H1 (cell line): Measurements from ENCODE around the gene GJE1. TPM values are rescaled to one million over a fixed set of nuclear protein-coding genes. Genes with fewer than 3 reads are reported as not detected.

ENCODE experiments used
- CTCF ChIA-PET: fragments of 300-600 bp; sonication (Branson Sonifier 250); formaldehyde crosslinking; loops from one replicate; lab custom pipeline; 2021; ENCODE audit not compliant: partially characterized antibody; lab: Charles Lee
- POLR2A ChIA-PET: fragments of 300-600 bp; sonication (Branson Sonifier 250); formaldehyde crosslinking; loops from one replicate; lab custom pipeline; 2021; ENCODE audit warnings: inconsistent platforms; ENCODE audit not compliant: partially characterized antibody; lab: Charles Lee
- DNase-seq, 2 experiments: peaks; one replicate each; pipeline versions ENCODE4 v3.0.0 to v3.0.0-alpha.2; 2010 to 2022; ENCODE audit warnings: low spot score in 2 of 2, low read depth in 1 of 2, mixed read lengths in 1 of 2
- FAIRE-seq: peaks from 2 replicates; lab custom pipeline; 2011; peaks lifted over from hg19 to GRCh38; lab: Jason Lieb, UNC
- H2AFZ ChIP-seq: 2 replicates; pipeline ENCODE4 v1.8.1; 2012; ENCODE audit warnings: low read length, inconsistent platforms
- H2AK5ac ChIP-seq: 2 replicates; pipeline ENCODE4 v1.6.1; 2013; ENCODE audit warnings: low read depth, low read length
- H2BK120ac ChIP-seq: replicated peaks from 2 replicates; pipeline ENCODE3; 2013; ENCODE audit warnings: low read depth, low read length, inconsistent platforms
- H2BK12ac ChIP-seq: 2 replicates; pipeline ENCODE4 v1.6.1; 2013; ENCODE audit warnings: low read depth, low read length
- H2BK15ac ChIP-seq: 2 replicates; pipeline ENCODE4 v1.6.1; 2013; ENCODE audit warnings: low read length
- H2BK20ac ChIP-seq: 2 replicates; pipeline ENCODE4 v1.6.1; 2013; ENCODE audit warnings: low read length
- H2BK5ac ChIP-seq: 2 replicates; pipeline ENCODE4 v1.6.1; 2013; ENCODE audit warnings: low read depth, low read length
- H3K14ac ChIP-seq: 2 replicates; pipeline ENCODE4 v1.6.1; 2013; ENCODE audit warnings: inconsistent platforms; ENCODE audit not compliant: insufficient read length
- H3K18ac ChIP-seq: 2 replicates; pipeline ENCODE4 v1.6.1; 2013; ENCODE audit warnings: low read length; ENCODE audit errors: extremely low read depth
- H3K23ac ChIP-seq: 2 replicates; pipeline ENCODE4 v1.6.1; 2013; ENCODE audit warnings: inconsistent platforms; ENCODE audit not compliant: insufficient read length
- H3K23me2 ChIP-seq: 2 replicates; pipeline ENCODE4 v1.6.1; 2013; ENCODE audit warnings: low read depth, low read length
- H3K27ac ChIP-seq: 2 replicates; pipeline ENCODE4 v1.6.1; 2011; ENCODE audit warnings: low read depth, low read length, inconsistent platforms
- H3K27me3 ChIP-seq, 4 experiments: replicated peaks in 1 of 4; 1 replicate in 1 of 4; 2 replicates in 3 of 4; pipeline versions ENCODE4 v1.6.1 to v1.8.1; 2011 to 2013; ENCODE audit warnings: low read length in 3 of 4, mild to moderate bottlenecking in 3 of 4, inconsistent platforms in 2 of 4, mixed read lengths in 2 of 4, moderate library complexity in 1 of 4; ENCODE audit not compliant: control insufficient read depth in 3 of 4, insufficient read depth in 3 of 4; ENCODE audit errors: extremely low read depth in 1 of 4
- H3K36me3 ChIP-seq, 4 experiments: 2 replicates each; pipeline versions ENCODE4 v1.6.1 to v1.8.1; 2011 to 2013; ENCODE audit warnings: mild to moderate bottlenecking in 4 of 4, low read length in 3 of 4, moderate library complexity in 2 of 4, control low read depth in 1 of 4, inconsistent platforms in 1 of 4; ENCODE audit not compliant: insufficient read depth in 4 of 4, control insufficient read depth in 2 of 4
- H3K4ac ChIP-seq: replicated peaks from 2 replicates; pipeline ENCODE3; 2013; ENCODE audit warnings: low read length, low read depth, mixed read lengths, inconsistent platforms; ENCODE audit not compliant: insufficient read length
- H3K4me1 ChIP-seq, 4 experiments: replicated peaks in 1 of 4; 1 replicate in 1 of 4; 2 replicates in 3 of 4; pipeline versions ENCODE4 v1.6.1 to v1.8.1; 2011 to 2013; ENCODE audit warnings: low read length in 3 of 4, inconsistent platforms in 2 of 4, mixed read lengths in 1 of 4; ENCODE audit not compliant: insufficient read depth in 4 of 4, control insufficient read depth in 3 of 4
- H3K4me2 ChIP-seq, 2 experiments: 2 replicates each; pipeline versions ENCODE4 v1.6.1 to v1.8.1; 2011 to 2013; ENCODE audit warnings: low read depth in 2 of 2, low read length in 2 of 2, control low read depth in 1 of 2, inconsistent platforms in 1 of 2, mild to moderate bottlenecking in 1 of 2; ENCODE audit not compliant: insufficient read depth in 1 of 2
- H3K4me3 ChIP-seq, 4 experiments: fragments of 200-600, 300-600 bp in 1 of 4; sonication (generic), shearing (Covaris generic), sonication (Bioruptor Twin) in 1 of 4; 2 replicates each; pipeline versions ENCODE4 v1.5.1 to v1.8.1; 2011 to 2016; ENCODE audit warnings: low read length in 4 of 4, low read depth in 3 of 4, control low read depth in 2 of 4, inconsistent platforms in 2 of 4, mild to moderate bottlenecking in 2 of 4, mixed read lengths in 1 of 4, moderate library complexity in 1 of 4; ENCODE audit not compliant: insufficient read depth in 2 of 4; ENCODE audit errors: extremely low read depth in 1 of 4
- H3K56ac ChIP-seq: replicated peaks from 2 replicates; pipeline ENCODE3; 2013; ENCODE audit warnings: low read depth, mild to moderate bottlenecking, mixed read lengths, low read length, inconsistent platforms; ENCODE audit not compliant: insufficient read length
- H3K79me1 ChIP-seq: 2 replicates; pipeline ENCODE4 v1.6.1; 2013; ENCODE audit warnings: low read depth, low read length, control low read depth
- H3K79me2 ChIP-seq, 2 experiments: 2 replicates each; pipeline versions ENCODE4 v1.6.1 to v1.8.1; 2012 to 2013; ENCODE audit warnings: low read length in 2 of 2, mild to moderate bottlenecking in 2 of 2, inconsistent platforms in 1 of 2; ENCODE audit not compliant: insufficient read depth in 2 of 2, control insufficient read depth in 1 of 2
- H3K9ac ChIP-seq, 4 experiments: replicated peaks in 1 of 4; 1 replicate in 1 of 4; 2 replicates in 3 of 4; pipeline versions ENCODE4 v1.6.1 to v1.8.1; 2011 to 2013; ENCODE audit warnings: low read depth in 3 of 4, low read length in 3 of 4, control low read depth in 2 of 4, mild to moderate bottlenecking in 2 of 4, moderate library complexity in 2 of 4, inconsistent platforms in 1 of 4; ENCODE audit errors: extremely low read depth in 1 of 4
- H3K9me3 ChIP-seq, 2 experiments: 2 replicates each; pipeline versions ENCODE4 v1.6.1 to v1.8.1; 2012 to 2013; ENCODE audit warnings: mild to moderate bottlenecking in 2 of 2, moderate library complexity in 2 of 2, control low read depth in 1 of 2, inconsistent platforms in 1 of 2, low read depth in 1 of 2, low read length in 1 of 2, mixed read lengths in 1 of 2; ENCODE audit not compliant: insufficient read depth in 2 of 2
- H4K20me1 ChIP-seq, 2 experiments: replicated peaks in 1 of 2; 2 replicates each; pipeline versions ENCODE3 to v1.8.1; 2011 to 2013; ENCODE audit warnings: inconsistent platforms in 2 of 2, low read length in 2 of 2, mild to moderate bottlenecking in 1 of 2; ENCODE audit not compliant: insufficient read depth in 2 of 2, control insufficient read depth in 1 of 2
- H4K5ac ChIP-seq: 2 replicates; pipeline ENCODE4 v1.6.1; 2013; ENCODE audit warnings: low read length, low read depth, mixed read lengths, inconsistent platforms; ENCODE audit not compliant: insufficient read length
- H4K8ac ChIP-seq: 2 replicates; pipeline ENCODE4 v1.8.0; 2013; ENCODE audit warnings: mild to moderate bottlenecking, moderate library complexity, low read length, inconsistent platforms; ENCODE audit not compliant: insufficient read depth; ENCODE audit errors: extremely low read depth
- H4K91ac ChIP-seq: replicated peaks from 2 replicates; pipeline ENCODE3; 2013; ENCODE audit warnings: low read length, mixed read lengths, inconsistent platforms; ENCODE audit not compliant: insufficient read length
- ASH2L ChIP-seq: fragments of 200-600, 300-600 bp; sonication (generic); IDR thresholded peaks from one replicate; pipeline ENCODE4 v1.7.1; 2017; ENCODE audit warnings: low read length
- CEBPB ChIP-seq: IDR thresholded peaks from 2 replicates; pipeline ENCODE4 v1.6.1; 2012; ENCODE audit warnings: low read depth, low read length
- CTCF ChIP-seq, 3 experiments: IDR thresholded peaks; 1 replicate in 2 of 3; 2 replicates in 1 of 3; pipeline versions ENCODE4 v1.5.1 to v1.6.1; 2011; ENCODE audit warnings: low read length in 3 of 3, mild to moderate bottlenecking in 3 of 3, inconsistent platforms in 2 of 3, low read depth in 1 of 3, moderate library complexity in 1 of 3; ENCODE audit not compliant: insufficient read depth in 1 of 3; ENCODE audit errors: control extremely low read depth in 1 of 3
- HDAC6 ChIP-seq: IDR thresholded peaks from one replicate; pipeline ENCODE4 v1.7.1; 2012; ENCODE audit warnings: low read depth, mild to moderate bottlenecking, inconsistent platforms, low read length, moderate library complexity
- KDM1A ChIP-seq: fragments of 200-600, 300-600 bp; sonication (generic); IDR thresholded peaks from 2 replicates; pipeline ENCODE4 v1.7.1; 2016; ENCODE audit warnings: mild to moderate bottlenecking, low read length, borderline replicate concordance
- POLR2A ChIP-seq, 2 experiments: IDR thresholded peaks; 1 replicate in 1 of 2; 2 replicates in 1 of 2; pipeline ENCODE4 v1.6.1; 2011; ENCODE audit warnings: low read depth in 2 of 2, low read length in 2 of 2, mild to moderate bottlenecking in 2 of 2; ENCODE audit errors: control extremely low read depth in 1 of 2
- POLR2AphosphoS5 ChIP-seq: IDR thresholded peaks from 2 replicates; pipeline ENCODE4 v1.6.1; 2011; ENCODE audit warnings: low read depth, low read length
- RAD21 ChIP-seq, 2 experiments: IDR thresholded peaks in 1 of 2; conservative IDR thresholded peaks in 1 of 2; 2 replicates each; pipeline ENCODE4 v1.6.1; 2011; ENCODE audit warnings: low read depth in 2 of 2, low read length in 2 of 2, improper control_type of control experiment in 1 of 2, inconsistent platforms in 1 of 2, mild to moderate bottlenecking in 1 of 2, moderate library complexity in 1 of 2
- SP2 ChIP-seq: IDR thresholded peaks from 2 replicates; pipeline ENCODE4 v1.6.1; 2012; ENCODE audit warnings: mild to moderate bottlenecking, low read length, inconsistent platforms
- WGBS, 2 experiments: shearing (Covaris generic) in 1 of 2; methylation state at CpG; one replicate each; pipeline versions ENCODE4 v1.1.6 to v1.1.7; 2013 to 2015; ENCODE audit warnings: low lambda C conversion rate in 2 of 2, mixed read lengths in 2 of 2, inconsistent platforms in 1 of 2, low coverage in 1 of 2, missing lambda C conversion rate in 1 of 2; ENCODE audit not compliant: insufficient replicate concordance in 2 of 2, insufficient coverage in 1 of 2, insufficient read length in 1 of 2; ENCODE audit errors: extremely low coverage in 1 of 2, missing lambda C conversion rate in 1 of 2; 5-methylcytosine and 5-hydroxymethylcytosine counted together
- polyA plus RNA-seq, 7 experiments: library from polyadenylated mRNA; depleted of rRNA in 3 of 7; stranded (reverse) in 5 of 7; unstranded in 2 of 7; fragments of >200 nt in 5 of 7; fragments of 200-250 nt in 2 of 7; gene quantifications; 1 replicate in 5 of 7; 2 replicates in 1 of 7; 4 replicates in 1 of 7; pipeline versions ENCODE4 v1.2.1 to v1.2.3, GENCODE V29; 2011 to 2013; ENCODE audit warnings: missing spikeins in 2 of 7, mixed read lengths in 2 of 7
- total RNA-seq: library from RNA; stranded (reverse); fragmentation: NEBNext Ultra II Directional; extraction: Animal tissue kit (Norgen Biotek cat#: 25700); gene quantifications from 2 replicates; pipeline ENCODE4 v1.2.1, GENCODE V29; 2021

Gene GJE1
- total and polyA plus RNA-seq, 2 of the 8 experiments (the other 6 are each of a cell fraction or from before 2014, with no cell fraction given) = not detected

- H2AFZ ChIP-seq = peak within 1 kb of the TSS; percentile 95
- no peaks in the 10 kb centered on the region for H3K9me3 ChIP-seq
- peak within 1 kb of the TSS; percentile 83 for H4K5ac ChIP-seq
- no peak within 1 kb of the TSS for H2BK120ac ChIP-seq
- CTCF ChIA-PET = interaction anchor here (0.7 to 3.4 kb wide), 20 partner anchors 8 to 234 kb away, joined by 3 to 11 read pairs (median 4); no protein-coding TSS in a partner anchor
- POLR2A ChIA-PET = interaction anchor here (0.9 kb wide), 1 partner anchor 16 kb away, joined by 3 read pairs; no protein-coding TSS in a partner anchor
- no peaks in the 10 kb centered on the region for H3K79me1 ChIP-seq
- H2BK5ac ChIP-seq = peak within 1 kb of the TSS; percentile 63; the same call in 1 of the 2 replicates
- FAIRE-seq = peak; percentile 92
- no peak within 1 kb of the TSS for H2AK5ac ChIP-seq
- H2BK12ac ChIP-seq = no peak within 1 kb of the TSS
- H3K4me2 ChIP-seq = peak within 1 kb of the TSS; percentile 46 to 74
- peaks cover 0 to 2% (median under 1%) of the 10 kb centered on the region in 4 experiments; a peak in 2 of 7 replicates for H3K4me1 ChIP-seq
- peak within 1 kb of the TSS; percentile 90 for H4K8ac ChIP-seq
- peaks cover 0 to 2% of the 10 kb centered on the region in 2 experiments for H4K20me1 ChIP-seq
- peaks cover 0 to 51% of the 10 kb centered on the region in 2 experiments for H3K79me2 ChIP-seq
- H3K23ac ChIP-seq = no peak within 1 kb of the TSS
- H2BK15ac ChIP-seq = no peak within 1 kb of the TSS
- no peak within 1 kb of the TSS for H3K56ac ChIP-seq
- peak within 1 kb of the TSS; percentile 46 to 60 (median 52); a peak in 6 of 7 replicates for H3K9ac ChIP-seq
- H3K4me3 ChIP-seq = peak within 1 kb of the TSS; percentile 64 to 96 (median 93)
- H3K4ac ChIP-seq = no peak within 1 kb of the TSS
- no peak within 1 kb of the TSS for H2BK20ac ChIP-seq
- no peak within 1 kb of the TSS; the same call in 1 of the 2 replicates for H3K27ac ChIP-seq
- no peaks in the 10 kb centered on the region for H3K23me2 ChIP-seq
- no peak within 1 kb of the TSS for H3K18ac ChIP-seq
- peak; percentile 90 to 97 for DNase-seq
- H3K14ac ChIP-seq = no peak within 1 kb of the TSS
- H4K91ac ChIP-seq = no peak within 1 kb of the TSS
- 1% methylated on average over 38 of the region's 38 CpGs; no CpG with 5 or more reads in 1 of the 2 experiments for WGBS, 2 experiments
- H3K36me3 ChIP-seq = no peaks in the 10 kb centered on the region
- no peaks in the 10 kb centered on the region for H3K27me3 ChIP-seq
- TF ChIP-seq CEBPB = peak; percentile 67
- peak; percentile 59 to 82 (median 77) for TF ChIP-seq CTCF (IDR thresholded peaks at IDR 0.05; ENCODE audit: control extremely low read depth in 1 of 3, insufficient read depth in 1 of 3, low read depth in 1 of 3, low read length in 3 of 3)
- TF ChIP-seq POLR2A (IDR thresholded peaks at IDR 0.05; ENCODE audit: control extremely low read depth in 1 of 2, low read depth in 2 of 2, low read length in 2 of 2) = peak in 1 of 2 experiments; percentile 89; a peak in 2 of 3 replicates
- TF ChIP-seq RAD21 (IDR thresholded peaks at IDR 0.05 in 1 of 2, conservative IDR thresholded peaks at IDR 0.05 in 1 of 2; ENCODE audit: low read depth in 2 of 2, low read length in 2 of 2) = peak; percentile 84 to 87
- TF ChIP-seq ASH2L = peak; percentile 92
- peak; percentile 55; the same call in 1 of the 2 replicates for TF ChIP-seq KDM1A
- TF ChIP-seq SP2 = no peak
- TF ChIP-seq HDAC6 = no peak
- peak; percentile 90 for TF ChIP-seq POLR2AphosphoS5
Measured at GRCh38 chr6:142146828-142147662, 14.3 kb downstream of the GJE1 start, which contains the start of the genes NMBR and VTA1. Gene NMBR (minus strand): TSS chr6:142147122. CDS start chr6:142088658, 58,464 bp downstream. Gene VTA1 (plus strand): TSS chr6:142147263. CDS start chr6:142147288, 25 bp downstream.
